Measurements from ENCODE around the gene ARHGAP6. TPM values are rescaled to one million over a fixed set of nuclear protein-coding genes. Genes with fewer than 3 reads are reported as not detected.

ARHGAP6 gene
- total and polyA plus RNA-seq, 9 of the 15 experiments (the other 6 are each of a cell fraction or from before 2014, with no cell fraction given) = 12.5 to 63.6 (median 41.8) TPM

- TF ChIP-seq CTCFL (IDR thresholded peaks at IDR 0.05; ENCODE audit: borderline replicate concordance, insufficient read depth, low read depth, low read length, poor library complexity, severe bottlenecking) = no peak
- TF ChIP-seq MEF2D (tag; conservative IDR thresholded peaks at IDR 0.05; ENCODE audit: low read depth) = no peak
- no peak for TF ChIP-seq GTF3C2 (IDR thresholded peaks at IDR 0.05; ENCODE audit: borderline replicate concordance, extremely low read depth, insufficient read length)
- TF ChIP-seq POLR3G (IDR thresholded peaks at IDR 0.05; ENCODE audit: extremely low read depth, insufficient read length, insufficient replicate concordance) = no peak
- TF ChIP-seq ZNF518B (CRISPR knock-in tag; IDR thresholded peaks at IDR 0.05) = no peak
- no peak for TF ChIP-seq ZNF280A (IDR thresholded peaks at IDR 0.05; ENCODE audit: low read depth, partially characterized antibody)
- no peak for TF ChIP-seq MYNN (IDR thresholded peaks at IDR 0.05)
- TF ChIP-seq MYNN (CRISPR knock-in tag; IDR thresholded peaks at IDR 0.05) = no peak
- TF ChIP-seq PBX2 (CRISPR knock-in tag; IDR thresholded peaks at IDR 0.05; ENCODE audit: low read depth) = no peak
- peak; percentile 61 for TF ChIP-seq PBX2 (tag; conservative IDR thresholded peaks at IDR 0.05; ENCODE audit: low read depth)
- no peak for TF ChIP-seq PHF8 (IDR thresholded peaks at IDR 0.05; ENCODE audit: borderline replicate concordance, low read length)
- no peak for TF ChIP-seq YY1 (IDR thresholded peaks at IDR 0.05; ENCODE audit: borderline replicate concordance in 1 of 3, control insufficient read depth in 1 of 3, extremely low read depth in 1 of 3, insufficient read depth in 3 of 3, insufficient read length in 1 of 3, insufficient replicate concordance in 2 of 3, low read depth in 1 of 3, low read length in 2 of 3)
- no peak for TF ChIP-seq BHLHE40 (IDR thresholded peaks at IDR 0.05; ENCODE audit: low read length)
These were observed 392.9 kb downstream of the ARHGAP6 start (continued) for GRCh38 chrX:11272863-11273262.
